Progenitor cell of endocrine pancreas (in vitro differentiated cells): ENCODE results near the gene CEMIP2. TPM values are rescaled to one million over a fixed set of nuclear protein-coding genes. Genes with fewer than 3 reads are reported as not detected.

Source experiments
- DNase-seq: peaks from one replicate; pipeline ENCODE4 v3.0.0; 2021; ENCODE audit warnings: low spot score; ENCODE audit not compliant: unreplicated experiment
- H3K27ac Mint-ChIP-seq: 2 replicates; pipeline ENCODE4 v1.8.0; 2021; ENCODE audit warnings: mild to moderate bottlenecking, moderate library complexity, mixed read lengths
- H3K27me3 Mint-ChIP-seq: 2 replicates; pipeline ENCODE4 v1.8.0; 2021; ENCODE audit warnings: mixed read lengths
- H3K36me3 Mint-ChIP-seq: 2 replicates; pipeline ENCODE4 v1.8.0; 2022; ENCODE audit warnings: mixed read lengths; ENCODE audit not compliant: insufficient read depth
- H3K4me1 Mint-ChIP-seq: 2 replicates; pipeline ENCODE4 v1.8.0; 2021; ENCODE audit warnings: low read depth, mixed read lengths
- H3K4me3 Mint-ChIP-seq: 2 replicates; pipeline ENCODE4 v1.8.0; 2021; ENCODE audit warnings: low read depth, mild to moderate bottlenecking, moderate library complexity, mixed read lengths
- H3K9me3 Mint-ChIP-seq: 2 replicates; pipeline ENCODE4 v1.8.0; 2021; ENCODE audit warnings: low read depth, mixed read lengths
- total RNA-seq: library from RNA; stranded (reverse); gene quantifications from 2 replicates; pipeline ENCODE4 v1.2.1, GENCODE V29; 2021
- TF ChIP-seq, protein P1 (sequence below): fragments of 200-600 bp; sonication (generic); IDR thresholded peaks from one replicate; pipeline ENCODE4 v1.5.0; 2021; ENCODE audit warnings: antibody characterized with exemption, mild to moderate bottlenecking; ENCODE audit not compliant: unreplicated experiment

Gene CEMIP2
- total RNA-seq, 1 donor from 2014 or later, result 56.7 TPM

DNA sequence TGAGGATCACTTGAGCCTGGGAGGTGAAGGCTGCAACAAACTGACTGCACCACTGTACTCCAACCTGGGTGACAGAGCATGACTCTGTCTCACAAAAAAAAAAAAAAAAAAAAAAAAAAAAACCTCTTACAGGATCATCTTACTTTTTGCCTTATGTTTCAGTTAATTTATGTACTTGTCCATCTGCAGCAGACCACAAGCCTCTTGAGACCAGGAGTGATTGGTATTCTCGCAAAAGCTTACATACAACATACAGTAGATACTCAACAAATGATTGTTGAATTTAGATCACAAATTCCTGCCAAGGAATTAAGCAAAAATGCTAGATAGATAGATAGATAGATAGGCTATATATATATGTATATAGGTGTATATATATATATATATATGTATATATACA, 12.4 kb downstream of the CEMIP2 start:
- H3K27ac Mint-ChIP-seq, result no peak overlapping the region
- no peaks in the 10 kb centered on the region for H3K27me3 Mint-ChIP-seq
- H3K4me3 Mint-ChIP-seq, result no peak overlapping the region
- DNase-seq, result no peak
- H3K36me3 Mint-ChIP-seq, result peaks cover 2% of the 10 kb centered on the region
- peaks cover 42% of the 10 kb centered on the region for H3K4me1 Mint-ChIP-seq
- H3K9me3 Mint-ChIP-seq, result no peaks in the 10 kb centered on the region
- TF ChIP-seq, protein P1, sequence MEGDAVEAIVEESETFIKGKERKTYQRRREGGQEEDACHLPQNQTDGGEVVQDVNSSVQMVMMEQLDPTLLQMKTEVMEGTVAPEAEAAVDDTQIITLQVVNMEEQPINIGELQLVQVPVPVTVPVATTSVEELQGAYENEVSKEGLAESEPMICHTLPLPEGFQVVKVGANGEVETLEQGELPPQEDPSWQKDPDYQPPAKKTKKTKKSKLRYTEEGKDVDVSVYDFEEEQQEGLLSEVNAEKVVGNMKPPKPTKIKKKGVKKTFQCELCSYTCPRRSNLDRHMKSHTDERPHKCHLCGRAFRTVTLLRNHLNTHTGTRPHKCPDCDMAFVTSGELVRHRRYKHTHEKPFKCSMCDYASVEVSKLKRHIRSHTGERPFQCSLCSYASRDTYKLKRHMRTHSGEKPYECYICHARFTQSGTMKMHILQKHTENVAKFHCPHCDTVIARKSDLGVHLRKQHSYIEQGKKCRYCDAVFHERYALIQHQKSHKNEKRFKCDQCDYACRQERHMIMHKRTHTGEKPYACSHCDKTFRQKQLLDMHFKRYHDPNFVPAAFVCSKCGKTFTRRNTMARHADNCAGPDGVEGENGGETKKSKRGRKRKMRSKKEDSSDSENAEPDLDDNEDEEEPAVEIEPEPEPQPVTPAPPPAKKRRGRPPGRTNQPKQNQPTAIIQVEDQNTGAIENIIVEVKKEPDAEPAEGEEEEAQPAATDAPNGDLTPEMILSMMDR, result no peak

DNA sequence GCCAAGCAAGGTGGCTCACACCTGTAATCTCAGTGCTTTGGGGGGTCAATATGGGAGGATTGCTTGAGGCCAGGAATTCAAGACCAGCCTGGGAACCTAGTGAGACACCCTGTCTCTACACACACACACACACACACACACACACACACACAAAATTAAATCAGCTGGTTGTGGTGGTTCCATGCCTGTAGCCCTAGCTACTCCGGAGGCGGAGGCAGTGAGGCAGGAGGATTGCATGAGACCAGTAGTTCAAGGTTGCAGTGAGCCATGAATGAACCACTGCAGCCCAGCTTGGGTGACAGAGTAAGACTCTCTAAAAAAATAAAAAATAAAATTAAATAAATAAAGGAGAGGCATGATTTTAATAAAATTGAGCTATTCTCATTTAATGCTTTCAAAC, 13.1 kb downstream of the CEMIP2 start:
- Mint-ChIP-seq H3K27me3 (no peaks in the 10 kb centered on the region), H3K36me3 (peaks cover 2% of the 10 kb centered on the region), H3K9me3 (no peaks in the 10 kb centered on the region), H3K4me1 (peaks cover 37% of the 10 kb centered on the region), H3K27ac (no peak overlapping the region), H3K4me3 (no peak overlapping the region)
- TF ChIP-seq, protein P1, result no peak
- no peak for DNase-seq

DNA sequence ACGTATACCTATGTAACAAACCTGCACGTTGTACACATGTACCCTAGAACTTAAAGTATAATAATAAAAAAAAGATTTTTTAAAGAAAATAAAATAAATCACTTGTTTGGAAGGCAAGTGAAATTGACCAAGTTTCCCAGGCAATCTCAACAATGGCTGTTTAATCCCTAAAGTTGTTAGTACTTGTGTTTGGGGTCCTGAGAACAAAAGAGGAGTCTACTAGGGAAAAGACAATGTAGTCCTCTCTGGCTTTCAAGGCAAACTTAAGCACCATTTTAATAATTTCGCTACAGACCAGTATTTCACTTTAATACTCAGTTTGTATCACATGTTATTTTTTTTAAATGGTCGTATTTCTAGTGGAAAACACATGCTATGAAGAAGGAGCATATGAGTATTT, 14.2 kb downstream of the CEMIP2 start:
- H3K27me3 Mint-ChIP-seq, result no peaks in the 10 kb centered on the region
- peaks cover 3% of the 10 kb centered on the region for H3K36me3 Mint-ChIP-seq
- H3K4me3 Mint-ChIP-seq, result no peak overlapping the region
- peaks cover 33% of the 10 kb centered on the region for H3K4me1 Mint-ChIP-seq
- no peaks in the 10 kb centered on the region for H3K9me3 Mint-ChIP-seq
- DNase-seq, result no peak
- H3K27ac Mint-ChIP-seq, result no peak overlapping the region
- TF ChIP-seq, protein P1, result no peak

DNA sequence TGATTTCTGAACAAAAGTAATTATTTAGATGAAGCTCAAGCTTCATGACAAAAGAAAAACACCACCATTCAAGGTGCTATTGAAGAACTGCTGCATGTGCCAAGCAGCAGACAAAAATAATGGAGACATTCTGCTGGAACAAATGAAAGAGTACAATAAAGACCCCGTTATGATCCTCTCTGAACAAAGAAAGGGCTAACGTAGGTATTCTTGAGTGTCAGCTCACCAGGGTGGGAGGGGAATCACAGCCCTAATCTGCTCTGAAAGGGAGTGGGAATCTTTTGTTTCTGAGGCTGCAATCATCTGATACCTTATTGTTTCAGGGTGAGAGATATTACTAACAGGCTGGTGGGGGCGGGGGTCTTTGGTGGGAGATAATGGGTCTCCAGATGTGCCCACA, 15.4 kb downstream of the CEMIP2 start:
- Mint-ChIP-seq H3K4me1 (peaks cover 21% of the 10 kb centered on the region), H3K36me3 (peaks cover 9% of the 10 kb centered on the region), H3K27ac (no peak overlapping the region), H3K27me3 (no peaks in the 10 kb centered on the region), H3K9me3 (no peaks in the 10 kb centered on the region), H3K4me3 (no peak overlapping the region)
- no peak for DNase-seq
- TF ChIP-seq, protein P1, result no peak

DNA sequence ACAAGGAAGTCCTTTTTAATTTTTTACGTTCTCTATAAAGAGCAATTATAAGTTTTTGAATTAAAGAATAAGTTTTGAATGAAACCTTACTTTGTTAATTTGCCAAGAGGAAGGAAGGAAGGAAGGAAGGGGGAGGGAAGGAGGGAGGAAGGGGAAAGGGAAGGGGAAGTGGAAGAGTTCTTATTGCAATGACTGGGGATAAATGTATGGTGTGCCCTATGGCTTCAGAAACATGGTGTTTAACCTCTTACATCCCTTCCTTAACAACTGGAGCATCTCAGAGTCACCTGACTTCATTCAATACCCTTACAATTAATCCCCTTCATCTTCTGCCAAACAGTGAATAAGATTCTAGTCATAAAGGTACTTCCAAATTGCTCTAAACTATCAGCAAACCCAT, 16.0 kb downstream of the CEMIP2 start:
- peaks cover 18% of the 10 kb centered on the region for H3K4me1 Mint-ChIP-seq
- H3K9me3 Mint-ChIP-seq, result no peaks in the 10 kb centered on the region
- H3K27me3 Mint-ChIP-seq, result no peaks in the 10 kb centered on the region
- no peak for DNase-seq
- H3K27ac Mint-ChIP-seq, result no peak overlapping the region
- peaks cover 9% of the 10 kb centered on the region for H3K36me3 Mint-ChIP-seq
- TF ChIP-seq, protein P1, result no peak
- H3K4me3 Mint-ChIP-seq, result no peak overlapping the region
